GM13977 (cell line): ENCODE data around the gene ARHGAP24.

Source experiments
- DNase-seq: peaks from one replicate; pipeline ENCODE4 v3.0.0; 2012; ENCODE audit warnings: low spot score
- CTCF ChIP-seq: IDR thresholded peaks from 2 replicates; pipeline ENCODE4 v1.5.1; 2012; ENCODE audit warnings: mild to moderate bottlenecking, control low read depth; ENCODE audit not compliant: insufficient read depth; ENCODE audit errors: extremely low read depth, missing control alignments
- in situ Hi-C: fragments of 300-500 bp; cut with MboI; formaldehyde crosslinking; loops from one replicate; pipeline ENCODE4 v1.12.0; 2022; ENCODE audit warnings: low sequenced_read_pairs, low pct_unique_long_range_greater_than_20kb, mixed read lengths, inconsistent platforms; ENCODE audit not compliant: unreplicated experiment

The ARHGAP24 gene

GRCh38 chr4:85570388-85570787 lies 95.4 kb downstream of the ARHGAP24 start:
- DNase-seq = no peak
- no peak for TF ChIP-seq CTCF
- in situ Hi-C loops = no loop called here

GRCh38 chr4:85571008-85571407 lies 96.1 kb downstream of the ARHGAP24 start:
- in situ Hi-C loops = no loop called here
- no peak for DNase-seq
- no peak for TF ChIP-seq CTCF

- no peak for DNase-seq
- in situ Hi-C loops = no loop called here
- no peak for TF ChIP-seq CTCF
Observed at GRCh38 chr4:85573270-85573669, 98.3 kb downstream of the ARHGAP24 start.

- in situ Hi-C loops = no loop called here
- no peak for DNase-seq
- TF ChIP-seq CTCF = no peak
Observed at GRCh38 chr4:85577307-85577706, 102.4 kb downstream of the ARHGAP24 start.

- no peak for TF ChIP-seq CTCF
- DNase-seq = no peak
- in situ Hi-C loops = no loop called here
Observed at GRCh38 chr4:85579942-85580341, 105.0 kb downstream of the ARHGAP24 start.

- no peak for DNase-seq
- no peak for TF ChIP-seq CTCF
- in situ Hi-C loops = no loop called here
Observed at GRCh38 chr4:85580489-85580888, 105.5 kb downstream of the ARHGAP24 start.

GRCh38 chr4:85587952-85588351 lies 113.0 kb downstream of the ARHGAP24 start:
- DNase-seq = no peak
- in situ Hi-C loops = no loop called here
- no peak for TF ChIP-seq CTCF
